Karpas-422 (cell line): ENCODE results near the gene ARHGAP44. TPM values are rescaled to one million over a fixed set of nuclear protein-coding genes. Genes with fewer than 3 reads are reported as not detected.
A peak's percentile ranks its signal among the peaks of the same experiment; 100 is the strongest.

Experiments used
- DNase-seq: peaks from one replicate; pipeline ENCODE4 v3.0.0-alpha.2; 2015
- H2AFZ ChIP-seq: fragments of 200-600 bp; sonication (generic); 2 replicates; pipeline ENCODE4 v1.6.1; 2014; ENCODE audit warnings: antibody characterized with exemption, low read length, mixed read lengths
- H3K27ac ChIP-seq: fragments of 200-600 bp; sonication (generic); 2 replicates; pipeline ENCODE4 v1.5.1; 2014; ENCODE audit warnings: mild to moderate bottlenecking, low read length, moderate library complexity
- H3K27me3 ChIP-seq: fragments of 200-600 bp; sonication (generic); 2 replicates; pipeline ENCODE4 v1.6.1; 2014; ENCODE audit warnings: low read length, mixed read lengths
- H3K36me3 ChIP-seq: fragments of 200-600 bp; sonication (generic); 2 replicates; pipeline ENCODE4 v1.6.1; 2014; ENCODE audit warnings: low read length, mixed read lengths; ENCODE audit not compliant: insufficient read depth
- H3K4me1 ChIP-seq: fragments of 200-600 bp; sonication (generic); 2 replicates; pipeline ENCODE4 v1.6.1; 2014; ENCODE audit warnings: mild to moderate bottlenecking, low read length, mixed read lengths
- H3K4me2 ChIP-seq: fragments of 200-600 bp; sonication (generic); 2 replicates; pipeline ENCODE4 v1.6.1; 2014; ENCODE audit warnings: low read length, low read depth, mild to moderate bottlenecking; ENCODE audit not compliant: poor library complexity, severe bottlenecking
- H3K4me3 ChIP-seq: fragments of 200-600 bp; sonication (generic); 2 replicates; pipeline ENCODE4 v1.5.1; 2014; ENCODE audit warnings: mild to moderate bottlenecking, antibody characterized with exemption, low read length, mixed read lengths
- H3K79me2 ChIP-seq: fragments of 200-600 bp; sonication (generic); 2 replicates; pipeline ENCODE4 v1.6.1; 2014; ENCODE audit warnings: mild to moderate bottlenecking, low read length, mixed read lengths
- H3K9ac ChIP-seq: fragments of 200-600 bp; sonication (generic); 2 replicates; pipeline ENCODE4 v1.6.0; 2014; ENCODE audit warnings: low read length
- H3K9me2 ChIP-seq: fragments of 200-600 bp; sonication (generic), shearing (Covaris generic); replicated peaks from 2 replicates; pipeline ENCODE4 v1.6.0; 2014; ENCODE audit warnings: mild to moderate bottlenecking, low read length, moderate library complexity; ENCODE audit not compliant: insufficient read depth
- H3K9me3 ChIP-seq: fragments of 300-700, 200-600 bp; sonication (generic); 2 replicates; pipeline ENCODE4 v1.6.1; 2014; ENCODE audit warnings: low read length, mixed read lengths
- H4K20me1 ChIP-seq: fragments of 200-600 bp; sonication (generic); 2 replicates; pipeline ENCODE4 v1.6.1; 2014; ENCODE audit warnings: mild to moderate bottlenecking, antibody characterized with exemption, low read length, low read depth; ENCODE audit not compliant: insufficient read depth
- total RNA-seq: library from RNA; depleted of rRNA; stranded (reverse); fragments of >200 nt; shearing (Covaris generic); gene quantifications from 2 replicates; pipeline ENCODE4 v1.2.3, GENCODE V29; 2014; ENCODE audit warnings: low replicate concordance

The ARHGAP44 gene
- total RNA-seq, 1 experiment from 2014 or later, result 24.6 TPM

DNA sequence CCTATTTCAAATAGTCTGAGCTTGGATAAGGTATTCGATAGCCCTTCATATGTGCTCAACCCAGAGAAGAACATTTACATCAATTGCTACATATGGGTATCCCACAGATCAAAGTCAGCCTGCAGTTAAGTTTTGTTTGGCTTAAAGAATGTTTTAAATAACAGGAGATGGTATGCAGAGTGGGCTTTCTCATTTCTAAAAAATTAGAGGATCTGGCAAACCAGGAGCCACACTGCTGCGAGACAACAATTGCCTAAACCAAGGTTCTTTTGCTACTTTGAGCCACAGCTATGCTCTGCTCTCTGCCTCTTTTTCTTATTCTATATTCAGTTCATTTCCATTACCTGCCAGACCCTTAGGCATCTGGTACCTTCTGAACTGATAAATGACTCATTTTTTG is 30.2 kb upstream of the ARHGAP44 start:
- H3K4me2 ChIP-seq, result no peak overlapping the region
- no peaks in the 10 kb centered on the region for H3K4me1 ChIP-seq
- H3K27ac ChIP-seq, result no peak overlapping the region
- no peaks in the 10 kb centered on the region for H3K9me2 ChIP-seq
- no peaks in the 10 kb centered on the region for H3K9me3 ChIP-seq
- H3K36me3 ChIP-seq, result no peaks in the 10 kb centered on the region
- no peak overlapping the region for H3K4me3 ChIP-seq
- H2AFZ ChIP-seq, result no peak overlapping the region
- no peaks in the 10 kb centered on the region for H4K20me1 ChIP-seq
- no peaks in the 10 kb centered on the region; the same call in 1 of the 2 replicates for H3K27me3 ChIP-seq
- H3K79me2 ChIP-seq, result no peaks in the 10 kb centered on the region
- no peak overlapping the region for H3K9ac ChIP-seq
- no peak for DNase-seq

DNA sequence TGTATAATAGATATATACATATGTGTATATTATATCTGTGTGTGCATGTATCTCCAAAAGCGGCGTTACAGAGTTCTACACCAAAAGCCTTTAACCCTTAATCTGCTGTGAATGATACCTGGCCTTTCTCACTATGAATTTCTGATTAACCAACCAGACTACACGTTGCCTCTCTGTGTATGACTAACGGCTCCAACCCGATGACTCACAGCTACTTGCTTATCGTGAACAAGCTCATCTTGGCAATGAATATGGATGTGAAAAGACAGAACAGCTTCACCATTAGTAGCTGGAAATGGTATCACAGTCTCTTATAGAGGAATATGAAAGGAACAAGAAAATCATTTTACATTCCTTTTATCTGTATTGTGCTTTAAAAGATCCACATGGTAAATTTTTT is 23.8 kb upstream of the ARHGAP44 start:
- Histone ChIP-seq H3K9me3 (no peaks in the 10 kb centered on the region), H3K27ac (no peak overlapping the region), H2AFZ (no peak overlapping the region)

DNA sequence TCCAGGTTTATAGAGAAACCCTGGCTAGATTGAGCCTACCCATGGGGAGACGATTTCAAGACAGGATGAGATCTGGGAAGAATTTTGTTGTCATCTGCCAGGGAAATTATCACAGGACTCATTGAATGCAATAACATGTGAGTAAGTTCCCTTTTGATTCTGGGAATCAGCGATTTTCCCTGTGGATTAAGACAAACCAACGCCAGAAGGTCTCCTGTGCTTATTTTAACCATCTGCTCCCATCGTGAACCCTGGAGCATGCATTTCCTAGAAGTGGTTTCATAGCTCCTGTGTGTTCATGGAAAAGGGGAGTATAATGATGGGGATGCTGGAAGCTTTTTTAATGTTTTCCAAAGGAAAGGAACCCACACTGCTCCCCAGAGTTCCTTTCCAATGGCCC is 21.0 kb upstream of the ARHGAP44 start:
- no peaks in the 10 kb centered on the region for H3K9me2 ChIP-seq
- H3K79me2 ChIP-seq, result no peaks in the 10 kb centered on the region
- DNase-seq, result no peak
- no peaks in the 10 kb centered on the region for H3K27me3 ChIP-seq
- H3K36me3 ChIP-seq, result no peaks in the 10 kb centered on the region
- no peaks in the 10 kb centered on the region for H4K20me1 ChIP-seq
- H2AFZ ChIP-seq, result no peak overlapping the region
- no peak overlapping the region for H3K9ac ChIP-seq
- H3K27ac ChIP-seq, result no peak overlapping the region
- no peak overlapping the region for H3K4me3 ChIP-seq
- peaks cover 7% of the 10 kb centered on the region for H3K4me1 ChIP-seq
- no peak overlapping the region for H3K4me2 ChIP-seq
- H3K9me3 ChIP-seq, result no peaks in the 10 kb centered on the region

More for the DNA sequence above, 23.8 kb upstream of the ARHGAP44 start:
- DNase-seq, result no peak
- Histone ChIP-seq H3K79me2 (no peaks in the 10 kb centered on the region), H3K36me3 (no peaks in the 10 kb centered on the region), H3K9ac (no peak overlapping the region), H3K9me2 (no peaks in the 10 kb centered on the region), H4K20me1 (no peaks in the 10 kb centered on the region), H3K4me1 (no peaks in the 10 kb centered on the region), H3K4me3 (no peak overlapping the region), H3K27me3 (no peaks in the 10 kb centered on the region), H3K4me2 (no peak overlapping the region)

DNA sequence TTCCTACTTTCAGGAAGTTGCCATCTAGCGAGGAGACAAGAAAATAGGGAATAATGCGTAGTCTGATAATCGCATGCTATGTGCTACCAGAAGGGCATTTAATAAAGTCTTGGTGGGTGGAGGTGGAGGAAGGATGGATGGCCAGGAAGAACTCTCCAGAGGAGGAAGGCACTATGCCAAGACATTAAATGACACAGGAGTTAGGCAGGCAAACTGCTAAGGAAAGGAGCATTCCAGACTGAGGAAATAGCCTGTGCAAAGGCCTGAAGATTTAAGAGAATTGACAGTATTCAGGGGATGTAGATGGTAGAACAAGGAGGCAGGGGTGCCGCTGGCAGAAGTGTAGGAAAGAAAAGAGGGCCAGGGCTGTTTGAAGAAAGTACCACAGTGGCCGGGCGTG is 19.3 kb upstream of the ARHGAP44 start:
- Histone ChIP-seq H3K4me2 (no peak overlapping the region), H3K4me1 (peaks cover 13% of the 10 kb centered on the region), H3K4me3 (no peak overlapping the region), H3K36me3 (no peaks in the 10 kb centered on the region), H3K27ac (no peak overlapping the region), H3K9me3 (no peaks in the 10 kb centered on the region), H2AFZ (no peak overlapping the region), H3K79me2 (no peaks in the 10 kb centered on the region), H3K9me2 (no peaks in the 10 kb centered on the region), H3K9ac (no peak overlapping the region), H3K27me3 (no peaks in the 10 kb centered on the region), H4K20me1 (no peaks in the 10 kb centered on the region)
- no peak for DNase-seq

DNA sequence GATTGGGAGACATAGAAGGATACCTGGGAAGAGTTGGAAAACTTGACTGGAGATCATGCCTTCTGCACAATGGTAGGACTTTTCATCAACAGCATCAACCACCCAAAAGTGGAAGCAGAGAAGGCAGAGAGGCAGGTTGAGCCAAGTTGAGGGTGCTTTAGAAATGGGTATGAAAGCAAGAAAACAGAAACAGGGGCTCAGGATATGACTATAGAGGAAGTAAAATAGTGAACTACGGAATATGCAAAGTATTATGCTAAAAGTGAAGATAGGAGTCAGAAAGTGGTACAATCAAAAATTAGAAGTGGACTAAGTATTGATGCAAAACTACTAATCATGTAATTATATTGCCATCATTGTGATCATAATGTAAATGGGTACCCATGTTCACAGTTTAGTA is 16.1 kb upstream of the ARHGAP44 start:
- no peaks in the 10 kb centered on the region for H3K79me2 ChIP-seq
- no peaks in the 10 kb centered on the region for H3K36me3 ChIP-seq
- DNase-seq, result peak; percentile 57
- peaks cover 13% of the 10 kb centered on the region for H3K4me1 ChIP-seq
- H3K9me3 ChIP-seq, result no peaks in the 10 kb centered on the region
- peak overlapping the region; percentile 59 for H3K4me2 ChIP-seq
- 0 out of 2 replicates have a peak overlapping the region, but pooled peaks have one; percentile 2 for H3K4me3 ChIP-seq
- H3K9ac ChIP-seq, result no peak overlapping the region
- H3K27ac ChIP-seq, result no peak overlapping the region
- no peaks in the 10 kb centered on the region for H4K20me1 ChIP-seq
- H3K9me2 ChIP-seq, result no peaks in the 10 kb centered on the region
- no peak overlapping the region for H2AFZ ChIP-seq
- H3K27me3 ChIP-seq, result no peaks in the 10 kb centered on the region

DNA sequence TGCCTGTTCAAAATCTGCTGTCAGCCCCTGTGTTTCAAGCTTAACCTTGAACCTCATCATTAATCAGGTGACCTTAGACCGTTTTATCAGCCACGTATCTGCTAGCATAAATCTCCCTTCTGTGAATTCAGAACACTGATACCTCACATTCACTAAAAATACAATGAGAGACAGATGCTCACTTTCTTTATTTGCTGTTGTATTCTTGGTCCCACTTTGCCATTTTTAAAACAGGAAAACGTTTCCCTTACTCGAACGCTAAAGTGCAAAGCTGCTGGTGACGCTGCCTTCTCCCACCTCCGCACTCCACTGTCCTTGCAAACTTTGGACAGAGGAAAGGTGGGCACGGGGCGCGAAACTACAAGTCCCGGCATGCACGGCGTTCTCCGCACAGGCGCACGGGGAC is 220 bp upstream of the ARHGAP44 start:
- H3K9me2 ChIP-seq, result no peaks in the 10 kb centered on the region
- peak overlapping the region; percentile 97 for H3K4me2 ChIP-seq
- H3K79me2 ChIP-seq, result 0 out of 2 replicates have a peak, but pooled peaks cover 7% of the 10 kb centered on the region
- peaks cover 26% of the 10 kb centered on the region for H3K4me1 ChIP-seq
- H3K27ac ChIP-seq, result no peak overlapping the region
- peak overlapping the region; percentile 91 for H3K4me3 ChIP-seq
- peak; percentile 79 for DNase-seq
- peak overlapping the region; percentile 80 for H3K9ac ChIP-seq
- H4K20me1 ChIP-seq, result peaks cover 35% of the 10 kb centered on the region
- H3K27me3 ChIP-seq, result 0 out of 2 replicates have a peak, but pooled peaks cover 3% of the 10 kb centered on the region
- no peaks in the 10 kb centered on the region for H3K36me3 ChIP-seq
- no peaks in the 10 kb centered on the region for H3K9me3 ChIP-seq
- H2AFZ ChIP-seq, result peak overlapping the region; percentile 69

DNA sequence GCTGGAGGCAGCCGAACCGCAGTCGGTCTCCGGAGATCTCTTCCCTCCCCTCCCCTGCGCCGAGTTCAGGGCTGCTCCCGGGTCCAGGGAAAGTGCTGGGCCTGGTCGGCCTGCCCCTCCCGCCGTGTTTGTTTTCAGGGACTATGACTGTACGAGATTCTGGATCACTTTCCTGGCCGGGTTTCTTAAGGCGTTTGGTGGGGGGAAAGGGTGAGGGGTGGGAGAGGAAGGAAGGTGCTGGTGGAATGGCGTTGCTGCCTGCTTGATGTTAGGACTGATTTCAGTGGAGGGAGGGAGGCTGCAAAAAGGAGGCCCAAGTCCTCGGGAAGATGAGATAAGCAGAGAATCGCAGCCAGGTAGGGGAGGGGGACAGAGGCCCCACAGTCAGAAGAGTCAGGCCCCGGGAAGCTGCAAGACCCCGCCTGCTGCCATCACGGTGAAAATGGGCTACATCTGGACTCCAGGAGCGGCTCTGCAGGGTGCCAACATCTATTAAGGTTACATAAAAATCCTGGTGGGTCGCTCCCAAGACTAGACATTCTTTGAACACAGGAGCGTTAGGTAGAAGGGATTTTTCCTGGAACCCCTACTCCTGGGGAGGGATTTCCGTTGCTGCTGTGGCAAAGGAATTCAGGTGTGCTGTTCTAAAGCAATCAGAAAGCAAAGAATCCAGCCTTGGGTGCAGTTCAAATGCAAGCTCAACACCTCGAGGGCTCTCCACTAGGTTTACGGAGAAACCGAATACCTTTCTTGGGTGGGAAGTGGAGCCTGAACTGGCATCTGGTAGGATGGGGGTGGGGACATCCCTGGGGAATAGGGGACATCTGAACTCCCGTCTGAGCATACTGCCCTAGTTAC is 1.2 kb downstream of the ARHGAP44 start:
- DNase-seq, result no peak
- H2AFZ ChIP-seq, result peak overlapping the region; percentile 69
- H3K27me3 ChIP-seq, result 0 out of 2 replicates have a peak, but pooled peaks cover 3% of the 10 kb centered on the region
- H3K9me2 ChIP-seq, result no peaks in the 10 kb centered on the region
- peaks cover 48% of the 10 kb centered on the region for H4K20me1 ChIP-seq
- H3K4me1 ChIP-seq, result peaks cover 36% of the 10 kb centered on the region
- peak overlapping the region; percentile 97 for H3K4me2 ChIP-seq
- H3K9ac ChIP-seq, result peak overlapping the region; percentile 80
- H3K9me3 ChIP-seq, result no peaks in the 10 kb centered on the region
- H3K36me3 ChIP-seq, result no peaks in the 10 kb centered on the region
- peak overlapping the region; percentile 91 for H3K4me3 ChIP-seq
- 0 out of 2 replicates have a peak, but pooled peaks cover 14% of the 10 kb centered on the region for H3K79me2 ChIP-seq
- H3K27ac ChIP-seq, result no peak overlapping the region

DNA sequence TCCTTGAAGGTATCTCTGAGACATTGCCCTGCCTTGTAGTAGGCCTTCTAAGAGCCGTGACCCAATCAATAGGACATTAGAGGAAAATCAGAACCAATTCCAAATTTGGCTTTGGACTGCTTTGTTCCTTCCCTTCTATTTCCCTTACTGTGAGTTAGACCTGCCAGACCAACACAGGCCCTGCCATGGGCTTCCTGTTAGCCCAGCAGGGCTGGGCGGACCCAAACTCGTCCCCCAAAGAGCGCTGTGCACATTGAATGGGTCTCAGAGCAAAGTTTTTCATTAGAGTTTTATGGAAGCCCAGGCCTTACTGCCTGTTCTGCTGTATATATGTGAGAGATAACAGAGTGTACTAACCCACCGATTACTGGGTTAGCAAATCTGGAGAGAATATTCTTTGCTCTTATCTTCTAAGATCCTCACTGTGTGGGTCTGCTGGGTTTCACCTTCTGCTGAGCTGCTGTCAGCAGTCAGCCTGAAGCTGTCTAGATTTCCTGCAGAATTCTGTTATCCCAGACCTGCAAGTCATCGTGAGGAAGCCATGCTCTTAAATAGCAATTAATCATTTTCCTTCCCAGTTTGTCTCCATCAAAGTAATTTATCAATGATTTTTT is 5.7 kb downstream of the ARHGAP44 start:
- DNase-seq, result no peak
- H3K36me3 ChIP-seq, result no peaks in the 10 kb centered on the region
- no peaks in the 10 kb centered on the region for H3K9me2 ChIP-seq
- peaks cover 25% of the 10 kb centered on the region for H3K4me1 ChIP-seq
- H3K9me3 ChIP-seq, result no peaks in the 10 kb centered on the region
- peaks cover 50% of the 10 kb centered on the region for H4K20me1 ChIP-seq
- 0 out of 2 replicates have a peak, but pooled peaks cover 3% of the 10 kb centered on the region for H3K27me3 ChIP-seq
- H3K79me2 ChIP-seq, result peaks cover 28% of the 10 kb centered on the region; the same call in 1 of the 2 replicates
- H3K9ac ChIP-seq, result no peak overlapping the region
- no peak overlapping the region for H2AFZ ChIP-seq
- H3K4me3 ChIP-seq, result no peak overlapping the region
- no peak overlapping the region for H3K27ac ChIP-seq
- H3K4me2 ChIP-seq, result no peak overlapping the region
